GM12878 (cell line): ENCODE data around the gene FGGY. TPM values are rescaled to one million over a fixed set of nuclear protein-coding genes. Genes with fewer than 3 reads are reported as not detected.

Source experiments
- ATAC-seq: fragments of 200-7000 bp; cut with Tn5 transposase; 3 replicates; pipeline ENCODE4 v1.9.1; 2020; ENCODE audit warnings: mild to moderate bottlenecking, moderate library complexity
- BruUV-seq: library from RNA; stranded (reverse); fragments of 400-500 nt; replicated peaks from 2 replicates; lab custom pipeline; 2021; lab: Mats Ljungman, UMichigan
- CTCF ChIA-PET: fragments of 300-600 bp; sonication (Branson Sonifier 250); formaldehyde crosslinking; extraction: SDS; loops from one replicate; lab custom pipeline; 2021; ENCODE audit warnings: inconsistent platforms; lab: Yijun Ruan, JAX
- POLR2A ChIA-PET: fragments of 350-600 bp; formaldehyde crosslinking; extraction: SDS; loops from one replicate; lab custom pipeline; 2021; ENCODE audit warnings: inconsistent platforms; lab: Charles Lee
- RAD21 ChIA-PET: fragments of 300-600 bp; sonication (Branson Sonifier 250); formaldehyde crosslinking; loops from one replicate; lab custom pipeline; 2023; ENCODE audit warnings: antibody characterized with exemption; ENCODE audit not compliant: unreplicated experiment; lab: Charles Lee
- SMC1A ChIA-PET: fragments of 300-600 bp; sonication (Branson Sonifier 250); formaldehyde crosslinking; loops from one replicate; lab custom pipeline; 2023; ENCODE audit not compliant: unreplicated experiment, uncharacterized antibody; lab: Charles Lee
- DNase-seq: peaks from one replicate; pipeline ENCODE4 v3.0.0-alpha.2; 2011; ENCODE audit warnings: low read depth, low spot score
- FAIRE-seq: peaks from 3 replicates; lab custom pipeline; 2011; peaks lifted over from hg19 to GRCh38; lab: Jason Lieb, UNC
- H2AFZ ChIP-seq: 2 replicates; pipeline ENCODE4 v1.6.0; 2011; ENCODE audit warnings: low read depth, low read length, control low read depth; ENCODE audit not compliant: control insufficient read depth
- H3K27ac ChIP-seq: 2 replicates; pipeline ENCODE4 v1.5.1; 2011; ENCODE audit warnings: control low read depth; ENCODE audit not compliant: control insufficient read depth, insufficient read depth
- H3K27me3 ChIP-seq, 2 experiments: replicated peaks in 1 of 2; 2 replicates each; pipeline versions ENCODE4 v1.6.0 to v1.6.1; 2011; ENCODE audit warnings: low read length in 1 of 2; ENCODE audit not compliant: control insufficient read depth in 2 of 2, insufficient read depth in 2 of 2
- H3K36me3 ChIP-seq, 2 experiments: 2 replicates each; pipeline ENCODE4 v1.5.1; 2011; ENCODE audit warnings: low read length in 1 of 2; ENCODE audit not compliant: control insufficient read depth in 2 of 2, insufficient read depth in 2 of 2
- H3K4me1 ChIP-seq: 2 replicates; pipeline ENCODE4 v1.6.1; 2011; ENCODE audit warnings: mild to moderate bottlenecking, low read length, moderate library complexity, mixed read lengths; ENCODE audit not compliant: control insufficient read depth, insufficient read depth
- H3K4me2 ChIP-seq: 2 replicates; pipeline ENCODE4 v1.6.0; 2011; ENCODE audit warnings: control low read depth; ENCODE audit not compliant: control insufficient read depth, insufficient read depth
- H3K4me3 ChIP-seq: fragments of 200-600 bp; sonication (generic); 2 replicates; pipeline ENCODE4 v1.5.1; 2016
- H3K79me2 ChIP-seq: 2 replicates; pipeline ENCODE4 v1.6.0; 2011; ENCODE audit warnings: low read length; ENCODE audit not compliant: control insufficient read depth, insufficient read depth
- H3K9ac ChIP-seq: 2 replicates; pipeline ENCODE4 v1.8.0; 2011; ENCODE audit warnings: low read length, control low read depth, mixed read lengths; ENCODE audit not compliant: control insufficient read depth, insufficient read depth
- H3K9me3 ChIP-seq: replicated peaks from 3 replicates; pipeline ENCODE4 v1.5.1; 2011; ENCODE audit warnings: mild to moderate bottlenecking, low read length; ENCODE audit not compliant: control insufficient read depth, insufficient read depth
- H4K20me1 ChIP-seq: 2 replicates; pipeline ENCODE4 v1.6.0; 2011; ENCODE audit not compliant: control insufficient read depth, insufficient read depth
- ATF7 ChIP-seq: fragments of 450-650 bp; IDR thresholded peaks from 2 replicates; pipeline ENCODE4 v1.6.1; 2016; ENCODE audit warnings: low read depth, mild to moderate bottlenecking
- CBX3 ChIP-seq: fragments of 200-600 bp; sonication (generic); IDR thresholded peaks from 2 replicates; pipeline ENCODE4 v1.6.1; 2016; ENCODE audit warnings: low read depth, borderline replicate concordance
- HDGF ChIP-seq: fragments of 450-650 bp; IDR thresholded peaks from 2 replicates; pipeline ENCODE4 v1.6.1; 2016; ENCODE audit warnings: antibody characterized with exemption
- MYC ChIP-seq: IDR thresholded peaks from 2 replicates; pipeline ENCODE4 v1.6.1; 2011; ENCODE audit warnings: mild to moderate bottlenecking, low read length, moderate library complexity, inconsistent platforms; ENCODE audit not compliant: insufficient read depth, insufficient replicate concordance, insufficient read length, severe bottlenecking
- NFXL1 ChIP-seq: fragments of 450-650 bp; IDR thresholded peaks from 2 replicates; pipeline ENCODE4 v1.6.1; 2017; ENCODE audit warnings: antibody characterized with exemption, mild to moderate bottlenecking, borderline replicate concordance
- NFYB ChIP-seq: IDR thresholded peaks from 2 replicates; pipeline ENCODE4 v1.6.1; 2011; ENCODE audit warnings: low read depth, mild to moderate bottlenecking, low read length, improper control_type of control experiment, moderate library complexity; ENCODE audit not compliant: insufficient read depth
- POLR2A ChIP-seq: IDR thresholded peaks from 2 replicates; pipeline ENCODE4 v1.6.1; 2011; ENCODE audit warnings: low read depth, mild to moderate bottlenecking, low read length
- RUNX3 ChIP-seq: IDR thresholded peaks from 2 replicates; pipeline ENCODE4 v1.6.1; 2012; ENCODE audit warnings: low read length, inconsistent platforms
- SREBF2 ChIP-seq: IDR thresholded peaks from 2 replicates; pipeline ENCODE4 v1.6.1; 2012; ENCODE audit warnings: mild to moderate bottlenecking, low read length
- TCF3 ChIP-seq: IDR thresholded peaks from 2 replicates; pipeline ENCODE4 v1.6.1; 2012; ENCODE audit warnings: low read depth, mild to moderate bottlenecking, low read length, borderline replicate concordance; ENCODE audit not compliant: insufficient read depth
- YY1 ChIP-seq: IDR thresholded peaks from 2 replicates; pipeline ENCODE4 v1.6.1; 2011; ENCODE audit warnings: low read depth, mild to moderate bottlenecking, low read length
- WGBS: methylation state at CpG from one replicate; pipeline ENCODE4 v1.1.6; 2016; ENCODE audit warnings: low lambda C conversion rate; ENCODE audit not compliant: insufficient replicate concordance, insufficient coverage; ENCODE audit errors: missing lambda C conversion rate; 5-methylcytosine and 5-hydroxymethylcytosine counted together
- in situ Hi-C: fragments of 300-500 bp; cut with MboI; formaldehyde crosslinking; loops from 9 replicates; pipeline ENCODE4 v1.14.3; 2018; ENCODE audit warnings: mixed read lengths
- intact Hi-C: fragments of 100-400 bp; cut with micrococcal nuclease; formaldehyde crosslinking; loops from one replicate; pipeline ENCODE4 v1.14.2; 2022; ENCODE audit not compliant: unreplicated experiment
- polyA plus RNA-seq, 11 experiments: library from polyadenylated mRNA; depleted of rRNA in 4 of 11; unstranded in 6 of 11; stranded (reverse) in 5 of 11; fragments of >200 nt; fragmentation: Nextera tagmentation in 4 of 11; fragmentation: Illumina TruSeq in 1 of 11; extraction: Ambion mirVana in 4 of 11; extraction: Trizol in 1 of 11; gene quantifications; 1 replicate in 1 of 11; 2 replicates in 10 of 11; pipeline versions ENCODE4 v1.2.1 to v1.2.3, GENCODE V29; 2011 to 2016; ENCODE audit warnings: inconsistent platforms in 2 of 11, missing spikeins in 2 of 11, low read depth in 1 of 11
- total RNA-seq, 4 experiments: library from RNA; depleted of rRNA in 3 of 4; stranded (reverse); fragments of >200 nt in 3 of 4; fragmentation: Illumina TruSeq in 1 of 4; extraction: Trizol in 1 of 4; gene quantifications; 2 replicates each; pipeline versions ENCODE4 v1.2.1 to v1.2.3, GENCODE V29; 2013 to 2021
- TF ChIP-seq, protein P1 (sequence below): IDR thresholded peaks from 2 replicates; pipeline ENCODE4 v1.6.1; 2011; ENCODE audit warnings: mild to moderate bottlenecking, low read depth, low read length, moderate library complexity; ENCODE audit not compliant: insufficient replicate concordance
- TF ChIP-seq, protein P2 (sequence below): fragments of 450-650 bp; IDR thresholded peaks from 2 replicates; pipeline ENCODE4 v1.6.1; 2016; ENCODE audit warnings: mild to moderate bottlenecking
- TF ChIP-seq, protein P3 (sequence below): fragments of 450-650 bp; IDR thresholded peaks from 2 replicates; pipeline ENCODE4 v1.6.1; 2017; ENCODE audit warnings: antibody characterized with exemption, mild to moderate bottlenecking, moderate library complexity
- TF ChIP-seq, protein P4 (sequence below): fragments of 450-650 bp; formaldehyde crosslinking; IDR thresholded peaks from 2 replicates; pipeline ENCODE4 v1.4.0; 2022; ENCODE audit warnings: mild to moderate bottlenecking, moderate library complexity

The FGGY gene
- total and polyA plus RNA-seq, 10 of the 15 experiments (the other 5 are each of a cell fraction or from before 2014, with no cell fraction given): 6.2 to 11.9 (median 7.5) TPM

DNA sequence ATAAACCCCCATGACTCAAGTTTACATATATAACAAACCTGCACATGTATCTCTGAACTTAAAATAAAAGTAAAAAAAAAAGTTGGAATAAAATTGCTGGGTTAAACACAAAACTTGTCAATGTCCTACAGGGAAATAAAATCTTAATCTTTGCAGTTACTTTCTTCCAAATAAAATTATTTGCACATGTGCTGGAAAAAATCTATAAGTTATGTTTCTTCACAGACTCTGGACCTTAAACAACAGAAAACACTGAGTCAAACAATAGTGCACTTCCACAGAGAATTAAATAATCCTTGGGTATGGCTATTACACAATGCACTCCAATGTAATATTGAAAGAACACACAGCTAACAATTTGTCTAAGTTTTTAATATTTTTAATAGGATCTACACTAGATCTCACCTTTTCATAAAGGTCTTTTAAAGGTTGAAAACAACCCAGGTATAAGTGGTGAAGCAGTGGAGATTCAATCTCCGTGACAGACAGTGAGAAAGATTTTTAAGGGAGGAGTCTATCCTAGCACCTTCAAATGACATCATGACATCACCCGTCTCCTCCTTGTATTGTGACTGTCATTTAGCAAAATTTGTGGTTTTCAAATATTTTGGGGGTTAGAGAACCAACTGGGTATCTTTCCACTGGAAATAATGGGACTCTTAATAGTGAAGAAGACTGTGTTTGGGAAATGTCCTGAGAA is 25.2 kb upstream of the FGGY start:
- Histone ChIP-seq H3K9me3 (no peaks in the 10 kb centered on the region; the same call in 1 of the 3 replicates), H3K27me3 (no peaks in the 10 kb centered on the region), H3K9ac (no peak overlapping the region), H3K4me1 (peaks cover 8% of the 10 kb centered on the region), H3K4me2 (peak overlapping the region; percentile 5; the same call in 1 of the 2 replicates), H2AFZ (no peak overlapping the region), H3K27ac (peak overlapping the region; percentile 22; the same call in 1 of the 2 replicates), H4K20me1 (no peaks in the 10 kb centered on the region), H3K79me2 (no peaks in the 10 kb centered on the region), H3K36me3 (no peaks in the 10 kb centered on the region), H3K4me3 (no peak overlapping the region)
- DNase-seq (no peak), ATAC-seq (peak; percentile 72), FAIRE-seq (no peak)
- ChIA-PET CTCF (interaction anchor here (0.7 to 1.5 kb wide), 7 partner anchors 20 to 487 kb away, joined by 3 to 8 read pairs (median 3); partner anchors contain the start of gene FGGY), POLR2A (interaction anchor here (1.0 to 1.2 kb wide), 3 partner anchors 9 to 127 kb away, joined by 3 to 6 read pairs (median 3); partner anchors contain the start of gene FGGY), SMC1A (interaction anchor here (0.8 to 2.3 kb wide), 17 partner anchors 8 to 455 kb away, joined by 3 to 8 read pairs (median 4); no protein-coding TSS in a partner anchor), RAD21 (interaction anchor here (0.9 to 1.8 kb wide), 14 partner anchors 10 to 488 kb away, joined by 3 to 9 read pairs (median 4); partner anchors contain the start of genes FGGY and JUN)
- 0% methylated on average over 2 of the region's 2 CpGs for WGBS
- intact Hi-C loops: no loop called here
- BruUV-seq: no TSS peak
- in situ Hi-C loops: no loop called here
- TF ChIP-seq RUNX3 (peak; percentile 61), CBX3 (no peak), YY1 (no peak), HDGF (no peak), SREBF2 (no peak), ATF7 (peak; percentile 69), MYC (no peak), TCF3 (no peak), NFYB (no peak), NFXL1 (no peak), POLR2A (no peak)
- TF ChIP-seq, protein P1, sequence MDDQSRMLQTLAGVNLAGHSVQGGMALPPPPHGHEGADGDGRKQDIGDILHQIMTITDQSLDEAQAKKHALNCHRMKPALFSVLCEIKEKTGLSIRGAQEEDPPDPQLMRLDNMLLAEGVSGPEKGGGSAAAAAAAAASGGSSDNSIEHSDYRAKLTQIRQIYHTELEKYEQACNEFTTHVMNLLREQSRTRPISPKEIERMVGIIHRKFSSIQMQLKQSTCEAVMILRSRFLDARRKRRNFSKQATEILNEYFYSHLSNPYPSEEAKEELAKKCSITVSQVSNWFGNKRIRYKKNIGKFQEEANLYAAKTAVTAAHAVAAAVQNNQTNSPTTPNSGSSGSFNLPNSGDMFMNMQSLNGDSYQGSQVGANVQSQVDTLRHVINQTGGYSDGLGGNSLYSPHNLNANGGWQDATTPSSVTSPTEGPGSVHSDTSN: no peak
- TF ChIP-seq, protein P2, sequence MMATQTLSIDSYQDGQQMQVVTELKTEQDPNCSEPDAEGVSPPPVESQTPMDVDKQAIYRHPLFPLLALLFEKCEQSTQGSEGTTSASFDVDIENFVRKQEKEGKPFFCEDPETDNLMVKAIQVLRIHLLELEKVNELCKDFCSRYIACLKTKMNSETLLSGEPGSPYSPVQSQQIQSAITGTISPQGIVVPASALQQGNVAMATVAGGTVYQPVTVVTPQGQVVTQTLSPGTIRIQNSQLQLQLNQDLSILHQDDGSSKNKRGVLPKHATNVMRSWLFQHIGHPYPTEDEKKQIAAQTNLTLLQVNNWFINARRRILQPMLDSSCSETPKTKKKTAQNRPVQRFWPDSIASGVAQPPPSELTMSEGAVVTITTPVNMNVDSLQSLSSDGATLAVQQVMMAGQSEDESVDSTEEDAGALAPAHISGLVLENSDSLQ: peak; percentile 69
- TF ChIP-seq, protein P3, sequence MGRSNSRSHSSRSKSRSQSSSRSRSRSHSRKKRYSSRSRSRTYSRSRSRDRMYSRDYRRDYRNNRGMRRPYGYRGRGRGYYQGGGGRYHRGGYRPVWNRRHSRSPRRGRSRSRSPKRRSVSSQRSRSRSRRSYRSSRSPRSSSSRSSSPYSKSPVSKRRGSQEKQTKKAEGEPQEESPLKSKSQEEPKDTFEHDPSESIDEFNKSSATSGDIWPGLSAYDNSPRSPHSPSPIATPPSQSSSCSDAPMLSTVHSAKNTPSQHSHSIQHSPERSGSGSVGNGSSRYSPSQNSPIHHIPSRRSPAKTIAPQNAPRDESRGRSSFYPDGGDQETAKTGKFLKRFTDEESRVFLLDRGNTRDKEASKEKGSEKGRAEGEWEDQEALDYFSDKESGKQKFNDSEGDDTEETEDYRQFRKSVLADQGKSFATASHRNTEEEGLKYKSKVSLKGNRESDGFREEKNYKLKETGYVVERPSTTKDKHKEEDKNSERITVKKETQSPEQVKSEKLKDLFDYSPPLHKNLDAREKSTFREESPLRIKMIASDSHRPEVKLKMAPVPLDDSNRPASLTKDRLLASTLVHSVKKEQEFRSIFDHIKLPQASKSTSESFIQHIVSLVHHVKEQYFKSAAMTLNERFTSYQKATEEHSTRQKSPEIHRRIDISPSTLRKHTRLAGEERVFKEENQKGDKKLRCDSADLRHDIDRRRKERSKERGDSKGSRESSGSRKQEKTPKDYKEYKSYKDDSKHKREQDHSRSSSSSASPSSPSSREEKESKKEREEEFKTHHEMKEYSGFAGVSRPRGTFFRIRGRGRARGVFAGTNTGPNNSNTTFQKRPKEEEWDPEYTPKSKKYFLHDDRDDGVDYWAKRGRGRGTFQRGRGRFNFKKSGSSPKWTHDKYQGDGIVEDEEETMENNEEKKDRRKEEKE: no peak
- TF ChIP-seq, protein P4, sequence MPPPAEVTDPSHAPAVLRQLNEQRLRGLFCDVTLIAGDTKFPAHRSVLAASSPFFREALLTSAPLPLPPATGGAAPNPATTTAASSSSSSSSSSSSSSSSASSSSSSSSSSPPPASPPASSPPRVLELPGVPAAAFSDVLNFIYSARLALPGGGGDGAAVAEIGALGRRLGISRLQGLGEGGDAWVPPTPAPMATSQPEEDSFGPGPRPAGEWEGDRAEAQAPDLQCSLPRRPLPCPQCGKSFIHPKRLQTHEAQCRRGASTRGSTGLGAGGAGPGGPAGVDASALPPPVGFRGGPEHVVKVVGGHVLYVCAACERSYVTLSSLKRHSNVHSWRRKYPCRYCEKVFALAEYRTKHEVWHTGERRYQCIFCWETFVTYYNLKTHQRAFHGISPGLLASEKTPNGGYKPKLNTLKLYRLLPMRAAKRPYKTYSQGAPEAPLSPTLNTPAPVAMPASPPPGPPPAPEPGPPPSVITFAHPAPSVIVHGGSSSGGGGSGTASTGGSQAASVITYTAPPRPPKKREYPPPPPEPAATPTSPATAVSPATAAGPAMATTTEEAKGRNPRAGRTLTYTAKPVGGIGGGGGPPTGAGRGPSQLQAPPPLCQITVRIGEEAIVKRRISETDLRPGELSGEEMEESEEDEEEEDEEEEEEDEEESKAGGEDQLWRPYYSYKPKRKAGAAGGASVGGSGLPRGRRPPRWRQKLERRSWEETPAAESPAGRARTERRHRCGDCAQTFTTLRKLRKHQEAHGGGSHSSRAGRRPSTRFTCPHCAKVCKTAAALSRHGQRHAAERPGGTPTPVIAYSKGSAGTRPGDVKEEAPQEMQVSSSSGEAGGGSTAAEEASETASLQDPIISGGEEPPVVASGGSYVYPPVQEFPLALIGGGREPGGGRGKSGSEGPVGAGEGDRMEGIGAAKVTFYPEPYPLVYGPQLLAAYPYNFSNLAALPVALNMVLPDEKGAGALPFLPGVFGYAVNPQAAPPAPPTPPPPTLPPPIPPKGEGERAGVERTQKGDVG (CRISPR knock-in tag): no peak
